SK-N-MC (cell line): ENCODE data around the gene B4GALT2.

Experiments
- DNase-seq: peaks from one replicate; pipeline ENCODE4 v3.0.0-alpha.2; 2011; ENCODE audit warnings: low read depth, low spot score
- H3K27ac ChIP-seq: fragments of 200-600 bp; sonication (generic); 2 replicates; pipeline ENCODE4 v1.5.1; 2016; ENCODE audit warnings: mixed run types
- H3K36me3 ChIP-seq: fragments of 200-600 bp; sonication (generic); 2 replicates; pipeline ENCODE4 v1.6.1; 2017; ENCODE audit warnings: antibody characterized with exemption, low read length, mixed read lengths; ENCODE audit not compliant: insufficient read depth
- H3K4me3 ChIP-seq: fragments of 200-600 bp; sonication (generic); 2 replicates; pipeline ENCODE4 v1.5.1; 2016
- H3K9ac ChIP-seq: fragments of 200-600 bp; sonication (generic); 2 replicates; pipeline ENCODE4 v1.8.0; 2017; ENCODE audit warnings: mixed run types, mixed read lengths; ENCODE audit not compliant: insufficient read length
- H3K9me3 ChIP-seq: fragments of 200-600 bp; sonication (generic); 2 replicates; pipeline ENCODE4 v1.6.1; 2017; ENCODE audit warnings: low read depth, mild to moderate bottlenecking, antibody characterized with exemption, low read length, moderate library complexity, mixed read lengths
- EZH2 ChIP-seq: fragments of 200-600 bp; sonication (generic); IDR thresholded peaks from one replicate; pipeline ENCODE4 v1.6.1; 2017; ENCODE audit warnings: antibody characterized with exemption
- FOXP2 ChIP-seq: optimal IDR thresholded peaks from 2 replicates; pipeline ENCODE3; 2011; ENCODE audit warnings: mild to moderate bottlenecking, moderate library complexity; ENCODE audit not compliant: insufficient read depth; ENCODE audit errors: extremely low read length, control extremely low read depth
- POLR2AphosphoS5 ChIP-seq: IDR thresholded peaks from 2 replicates; pipeline ENCODE4 v1.6.1; 2012; ENCODE audit warnings: mild to moderate bottlenecking, low read depth, low read length, borderline replicate concordance

The B4GALT2 gene

DNA sequence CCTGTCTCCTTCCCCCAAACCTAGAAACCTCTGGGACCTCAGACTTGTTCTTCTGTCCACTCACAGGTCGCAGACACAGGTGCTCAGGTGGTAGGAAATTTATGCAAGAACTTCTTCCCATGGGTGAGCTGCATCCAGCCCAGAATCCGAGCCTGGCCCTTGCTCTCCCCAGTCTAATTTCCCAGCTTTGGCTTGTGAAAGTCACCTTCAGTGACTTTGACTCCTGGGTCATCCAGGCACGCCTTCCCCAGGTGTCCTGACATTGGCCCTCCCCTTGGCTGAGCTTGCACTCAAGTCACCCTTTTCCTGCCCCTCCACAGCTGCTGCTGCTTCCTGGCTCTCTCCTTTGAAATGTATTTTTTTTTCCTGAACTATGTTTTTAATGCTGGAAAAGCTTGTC lies 25.6 kb upstream of the B4GALT2 start:
- no peak overlapping the region for H3K27ac ChIP-seq
- peaks cover 10% of the 10 kb centered on the region for H3K36me3 ChIP-seq
- no peak overlapping the region for H3K4me3 ChIP-seq
- no peak for TF ChIP-seq EZH2
- TF ChIP-seq POLR2AphosphoS5, result no peak
- TF ChIP-seq FOXP2, result no peak
- DNase-seq, result no peak
- no peak overlapping the region for H3K9ac ChIP-seq
- H3K9me3 ChIP-seq, result no peaks in the 10 kb centered on the region

DNA sequence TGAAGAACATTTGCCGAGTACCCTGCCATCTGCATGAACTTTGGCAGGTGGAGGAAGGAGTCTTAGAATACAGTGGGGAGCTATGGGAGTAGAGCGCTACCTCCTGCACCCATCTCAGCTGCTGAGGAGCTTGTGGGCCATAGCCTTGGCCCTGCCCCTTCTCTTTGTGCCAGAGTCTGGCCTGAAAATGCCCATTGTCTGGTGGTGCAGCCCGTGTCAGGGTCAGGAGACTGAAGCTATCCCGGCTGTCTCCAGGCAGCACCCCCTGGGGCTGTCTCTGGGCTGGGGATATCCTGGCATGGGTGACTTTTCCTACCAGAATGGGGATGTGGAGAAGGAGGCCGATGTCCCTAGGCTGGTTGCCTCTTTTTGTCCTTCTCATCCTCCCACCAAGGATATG lies 25.0 kb upstream of the B4GALT2 start:
- Histone ChIP-seq H3K4me3 (no peak overlapping the region), H3K9ac (no peak overlapping the region), H3K27ac (no peak overlapping the region), H3K9me3 (no peaks in the 10 kb centered on the region), H3K36me3 (peaks cover 10% of the 10 kb centered on the region)
- DNase-seq, result no peak
- TF ChIP-seq FOXP2, result no peak

DNA sequence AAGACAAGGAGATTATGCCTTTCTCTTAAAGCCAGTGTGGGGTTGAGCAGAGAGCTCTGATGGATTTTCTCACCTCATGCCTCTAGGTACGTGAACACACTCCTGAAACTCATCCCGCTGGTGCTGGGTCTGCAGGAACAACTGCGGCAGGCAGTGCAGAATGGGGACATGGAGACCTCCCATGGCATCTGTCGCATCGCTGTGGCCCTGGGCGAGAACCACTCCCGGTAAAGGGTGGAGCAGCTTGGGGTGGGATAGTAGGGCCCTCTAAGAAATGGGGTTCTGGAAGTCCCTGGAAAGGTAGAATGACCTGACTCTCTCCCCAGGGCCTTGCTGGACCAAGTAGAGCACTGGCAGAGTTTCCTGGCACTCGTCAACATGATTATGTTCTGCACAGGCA lies 22.8 kb upstream of the B4GALT2 start:
- Histone ChIP-seq H3K27ac (no peak overlapping the region), H3K9me3 (no peaks in the 10 kb centered on the region), H3K4me3 (no peak overlapping the region), H3K9ac (no peak overlapping the region), H3K36me3 (no peaks in the 10 kb centered on the region; the same call in 1 of the 2 replicates)
- no peak for DNase-seq
- TF ChIP-seq POLR2AphosphoS5 (no peak), FOXP2 (no peak), EZH2 (no peak)

DNA sequence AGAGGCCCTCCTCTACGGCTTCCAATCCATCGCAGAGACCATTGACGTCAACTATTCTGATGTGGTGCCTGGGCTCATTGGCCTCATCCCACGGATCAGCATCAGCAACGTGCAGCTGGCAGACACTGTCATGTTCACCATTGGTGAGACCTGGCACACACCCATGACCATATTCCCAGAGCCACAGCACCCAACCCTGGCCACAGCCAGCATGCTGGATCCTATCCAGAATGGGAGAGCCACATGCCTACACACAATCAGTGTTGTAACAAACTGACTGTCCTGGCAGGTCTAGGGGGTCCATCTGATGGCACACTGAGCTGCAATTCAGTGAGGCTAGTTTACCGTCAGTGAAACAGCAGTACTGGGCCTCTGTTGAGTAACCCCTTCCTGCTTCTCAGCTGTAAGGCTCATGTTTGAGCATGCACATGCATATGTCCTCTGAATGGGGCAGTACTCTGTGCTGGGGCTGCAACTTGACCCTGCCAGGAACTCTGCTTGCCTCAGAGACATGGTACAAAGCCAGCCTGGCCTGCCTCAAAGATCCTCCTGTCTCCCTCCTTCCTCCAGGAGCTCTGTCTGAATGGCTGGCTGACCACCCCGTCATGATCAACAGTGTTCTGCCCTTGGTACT lies 21.5 kb upstream of the B4GALT2 start:
- no peak for TF ChIP-seq EZH2
- TF ChIP-seq FOXP2, result no peak
- no peak for TF ChIP-seq POLR2AphosphoS5
- no peaks in the 10 kb centered on the region; the same call in 1 of the 2 replicates for H3K36me3 ChIP-seq

DNA sequence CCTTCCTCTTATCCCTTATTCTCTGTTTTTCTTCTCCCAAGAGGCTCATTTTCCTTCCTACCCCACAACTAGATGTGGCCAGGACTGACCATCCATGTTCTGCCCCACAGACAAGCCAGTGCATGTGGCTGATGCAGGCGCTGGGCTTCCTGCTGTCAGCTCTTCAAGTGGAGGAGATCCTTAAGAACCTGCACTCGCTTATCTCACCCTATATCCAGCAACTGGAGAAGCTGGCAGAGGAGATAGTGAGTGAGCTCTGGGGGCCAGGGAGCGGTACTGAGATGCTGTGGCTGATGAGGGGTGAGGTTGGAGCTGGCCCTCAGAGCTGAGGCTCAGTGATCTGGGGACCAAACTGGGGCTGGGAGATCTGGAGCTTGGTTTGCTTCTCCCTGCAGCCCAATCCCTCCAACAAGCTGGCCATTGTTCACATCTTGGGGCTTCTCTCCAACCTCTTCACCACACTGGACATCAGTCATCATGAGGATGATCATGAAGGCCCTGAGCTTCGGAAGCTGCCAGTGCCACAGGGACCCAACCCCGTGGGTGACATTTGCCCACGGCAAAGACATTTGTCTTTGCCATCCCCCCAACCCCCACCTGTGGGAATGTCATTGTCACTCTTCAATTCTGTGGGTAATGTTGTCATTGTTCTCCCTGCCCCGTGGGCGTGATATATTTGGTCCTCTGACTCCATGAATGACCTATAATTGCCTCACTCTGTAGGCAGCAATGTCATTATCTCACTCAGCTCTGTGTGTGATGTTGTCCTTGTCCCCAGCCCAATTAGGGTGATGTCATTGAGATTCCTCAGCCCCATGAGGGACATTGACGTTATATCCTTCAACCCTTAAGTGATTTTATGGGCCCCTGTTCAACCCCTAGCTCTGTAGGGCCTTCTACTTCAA lies 20.4 kb upstream of the B4GALT2 start:
- DNase-seq, result no peak
- Histone ChIP-seq H3K9ac (no peak overlapping the region), H3K4me3 (no peak overlapping the region), H3K9me3 (no peaks in the 10 kb centered on the region), H3K27ac (no peak overlapping the region), H3K36me3 (no peaks in the 10 kb centered on the region; the same call in 1 of the 2 replicates)
- no peak for TF ChIP-seq POLR2AphosphoS5

More for the DNA sequence above, 21.5 kb upstream of the B4GALT2 start:
- Histone ChIP-seq H3K9me3 (no peaks in the 10 kb centered on the region), H3K9ac (no peak overlapping the region), H3K27ac (no peak overlapping the region), H3K4me3 (no peak overlapping the region)
- DNase-seq, result no peak

DNA sequence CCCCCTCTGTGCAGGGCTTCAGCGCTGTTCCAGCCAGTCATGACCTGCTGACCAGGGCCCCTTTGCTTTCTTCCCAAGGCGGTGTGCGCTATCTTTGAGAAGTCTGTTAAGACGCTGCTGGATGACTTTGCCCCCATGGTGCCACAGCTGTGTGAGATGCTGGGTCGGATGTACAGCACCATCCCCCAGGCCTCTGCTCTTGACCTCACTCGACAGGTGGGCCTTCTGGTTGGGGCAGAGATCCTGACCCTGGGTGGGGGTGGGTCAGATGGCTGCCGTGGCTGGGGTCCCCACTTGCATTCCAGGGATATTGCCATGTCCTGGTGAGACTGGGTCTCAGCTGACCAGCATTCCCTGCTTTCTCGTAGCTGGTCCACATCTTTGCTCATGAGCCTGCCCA lies 18.2 kb upstream of the B4GALT2 start:
- H3K9me3 ChIP-seq, result no peaks in the 10 kb centered on the region
- TF ChIP-seq POLR2AphosphoS5 (no peak), EZH2 (no peak), FOXP2 (no peak)
- H3K36me3 ChIP-seq, result no peaks in the 10 kb centered on the region; the same call in 1 of the 2 replicates

DNA sequence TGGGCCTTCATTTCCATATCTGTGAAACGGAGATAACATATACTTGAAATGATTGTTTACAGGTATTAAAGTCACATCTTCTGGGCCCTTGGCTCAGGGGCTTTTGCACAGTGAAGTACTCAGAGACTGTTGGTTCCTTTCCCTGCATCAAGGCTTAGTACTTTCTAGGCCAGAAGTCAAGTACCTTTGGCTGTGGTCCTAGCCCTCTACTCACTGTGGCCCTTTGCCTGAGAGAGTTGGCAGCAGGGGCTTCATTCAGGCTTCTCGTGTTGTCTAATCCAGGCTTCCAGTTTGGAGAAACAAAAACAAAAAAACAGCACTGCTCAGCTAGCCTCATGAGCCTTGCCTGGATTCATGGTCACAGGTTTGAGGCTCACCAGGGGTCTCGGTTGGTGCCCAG lies 17.3 kb upstream of the B4GALT2 start:
- no peaks in the 10 kb centered on the region; the same call in 1 of the 2 replicates for H3K36me3 ChIP-seq
- no peak overlapping the region for H3K27ac ChIP-seq
- H3K4me3 ChIP-seq, result no peak overlapping the region
- no peaks in the 10 kb centered on the region for H3K9me3 ChIP-seq
- no peak overlapping the region for H3K9ac ChIP-seq
- DNase-seq, result no peak
- TF ChIP-seq EZH2 (no peak), FOXP2 (no peak), POLR2AphosphoS5 (no peak)

More for the DNA sequence above, 18.2 kb upstream of the B4GALT2 start:
- DNase-seq, result no peak
- Histone ChIP-seq H3K27ac (no peak overlapping the region), H3K4me3 (no peak overlapping the region), H3K9ac (no peak overlapping the region)

DNA sequence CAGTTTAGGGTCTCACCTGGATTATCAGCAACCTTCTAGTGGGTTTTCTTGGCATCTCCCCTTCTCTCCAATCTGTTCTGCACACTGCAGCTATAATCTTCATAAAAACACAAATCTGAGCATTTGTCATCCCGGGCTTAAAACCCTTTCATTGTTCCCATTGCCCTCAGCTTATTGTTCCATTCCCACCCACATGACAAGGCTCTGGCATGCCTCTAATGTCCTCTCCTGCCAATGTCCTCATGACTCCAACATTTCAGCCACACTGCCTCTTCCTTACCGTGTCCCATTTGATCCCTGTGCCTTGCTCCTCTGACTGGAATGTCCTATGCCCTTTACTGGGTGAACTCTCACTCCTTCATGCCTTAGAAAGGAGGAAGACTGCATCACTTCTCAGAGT lies 16.7 kb upstream of the B4GALT2 start:
- Histone ChIP-seq H3K36me3 (no peaks in the 10 kb centered on the region; the same call in 1 of the 2 replicates), H3K4me3 (no peak overlapping the region), H3K27ac (no peak overlapping the region), H3K9me3 (no peaks in the 10 kb centered on the region), H3K9ac (no peak overlapping the region)
- DNase-seq, result no peak
- no peak for TF ChIP-seq POLR2AphosphoS5
- no peak for TF ChIP-seq FOXP2
- no peak for TF ChIP-seq EZH2

DNA sequence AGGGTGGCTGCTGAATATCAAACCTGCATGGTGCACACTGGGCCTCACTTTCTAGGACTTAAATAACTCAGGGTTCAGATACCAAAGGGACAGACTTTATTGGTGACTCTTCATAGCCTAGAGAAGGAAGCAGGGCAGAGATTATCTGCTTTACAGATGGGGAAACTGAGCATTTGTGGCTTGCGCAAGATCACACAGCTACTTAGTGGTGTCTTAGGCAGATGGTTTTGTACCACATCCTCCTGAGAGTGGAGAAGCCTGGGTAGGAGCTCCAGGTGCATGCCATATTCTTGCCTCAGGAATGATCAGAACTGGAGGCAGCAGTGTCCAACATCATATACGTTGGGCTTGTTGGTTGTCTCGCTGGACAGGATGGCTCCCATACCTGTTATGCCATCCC lies 16.0 kb upstream of the B4GALT2 start:
- H3K36me3 ChIP-seq, result no peaks in the 10 kb centered on the region; the same call in 1 of the 2 replicates
- no peak for DNase-seq
- no peak overlapping the region for H3K9ac ChIP-seq
- TF ChIP-seq FOXP2 (no peak), EZH2 (no peak), POLR2AphosphoS5 (no peak)
- no peak overlapping the region for H3K27ac ChIP-seq
- no peaks in the 10 kb centered on the region for H3K9me3 ChIP-seq
- no peak overlapping the region for H3K4me3 ChIP-seq
